ENCODE results near the gene MERTK.

MERTK gene

GRCh38 chr2:112004253-112004645, 105.8 kb downstream of the MERTK start:
- H3K27me3 ChIP-seq (ENCODE audit: low read depth), result no peaks in the 10 kb centered on the region
- H3K4me3 ChIP-seq, result no peak overlapping the region
- no peak for DNase-seq (ENCODE audit: low spot score in 2 of 2)
- no peaks in the 10 kb centered on the region for H3K36me3 ChIP-seq (replicated peaks)
- no peaks in the 10 kb centered on the region for H3K9me3 ChIP-seq
- in situ Hi-C loops (cut with MboI; ENCODE audit: low sequenced_read_pairs), result no loop called here
- no peaks in the 10 kb centered on the region for H3K4me1 ChIP-seq

- in situ Hi-C loops (cut with MboI; ENCODE audit: low sequenced_read_pairs), result no loop called here
- peaks cover 6% of the 10 kb centered on the region; the same call in 1 of the 2 replicates for H3K36me3 ChIP-seq (replicated peaks)
Measured at GRCh38 chr2:112005406-112006075, 107.1 kb downstream of the MERTK start.

GRCh38 chr2:112006076-112006410, 107.6 kb downstream of the MERTK start:
- H3K9me3 ChIP-seq, result no peaks in the 10 kb centered on the region
- H3K36me3 ChIP-seq (replicated peaks), result peaks cover 6% of the 10 kb centered on the region
- no peak for DNase-seq (ENCODE audit: low spot score in 2 of 2)
- no peak overlapping the region for H3K4me3 ChIP-seq
- in situ Hi-C loops (cut with MboI; ENCODE audit: low sequenced_read_pairs), result no loop called here
- H3K27me3 ChIP-seq (ENCODE audit: low read depth), result no peaks in the 10 kb centered on the region
- H3K4me1 ChIP-seq, result no peaks in the 10 kb centered on the region

More at GRCh38 chr2:112005406-112006075, 107.1 kb downstream of the MERTK start:
- Histone ChIP-seq H3K9me3 (no peaks in the 10 kb centered on the region), H3K27me3 (ENCODE audit: low read depth) (no peaks in the 10 kb centered on the region), H3K4me3 (no peak overlapping the region), H3K4me1 (no peaks in the 10 kb centered on the region)
- DNase-seq (ENCODE audit: low spot score in 2 of 2), result no peak

- in situ Hi-C loops (cut with MboI; ENCODE audit: low sequenced_read_pairs), result no loop called here
- no peak for DNase-seq (ENCODE audit: low spot score in 2 of 2)
- Histone ChIP-seq H3K4me3 (no peak overlapping the region), H3K9me3 (no peaks in the 10 kb centered on the region), H3K27me3 (ENCODE audit: low read depth) (no peaks in the 10 kb centered on the region), H3K4me1 (no peaks in the 10 kb centered on the region), H3K36me3 (replicated peaks) (peaks cover 6% of the 10 kb centered on the region)
Measured at GRCh38 chr2:112007493-112007892, 109.1 kb downstream of the MERTK start.

GRCh38 chr2:112008910-112009485, 110.6 kb downstream of the MERTK start:
- Histone ChIP-seq H3K27me3 (ENCODE audit: low read depth) (no peaks in the 10 kb centered on the region), H3K36me3 (replicated peaks) (peaks cover 6% of the 10 kb centered on the region), H3K4me1 (no peaks in the 10 kb centered on the region), H3K4me3 (no peak overlapping the region), H3K9me3 (no peaks in the 10 kb centered on the region)
- in situ Hi-C loops (cut with MboI; ENCODE audit: low sequenced_read_pairs), result no loop called here
- DNase-seq (ENCODE audit: low spot score in 2 of 2), result no peak

GRCh38 chr2:112010751-112011150, 112.3 kb downstream of the MERTK start:
- in situ Hi-C loops (cut with MboI; ENCODE audit: low sequenced_read_pairs), result no loop called here
- H3K9me3 ChIP-seq, result no peaks in the 10 kb centered on the region
- no peaks in the 10 kb centered on the region for H3K4me1 ChIP-seq
- peaks cover 6% of the 10 kb centered on the region for H3K36me3 ChIP-seq (replicated peaks)
- H3K4me3 ChIP-seq, result no peak overlapping the region
- H3K27me3 ChIP-seq (ENCODE audit: low read depth), result no peaks in the 10 kb centered on the region
- no peak for DNase-seq (ENCODE audit: low spot score in 2 of 2)

- Histone ChIP-seq H3K4me3 (no peak overlapping the region), H3K27me3 (ENCODE audit: low read depth) (no peaks in the 10 kb centered on the region), H3K36me3 (replicated peaks) (peaks cover 6% of the 10 kb centered on the region), H3K9me3 (no peaks in the 10 kb centered on the region), H3K4me1 (no peaks in the 10 kb centered on the region)
- in situ Hi-C loops (cut with MboI; ENCODE audit: low sequenced_read_pairs), result no loop called here
- no peak for DNase-seq (ENCODE audit: low spot score in 2 of 2)
Measured at GRCh38 chr2:112012556-112012955, 114.1 kb downstream of the MERTK start.

GRCh38 chr2:112018846-112019245, 120.4 kb downstream of the MERTK start:
- Histone ChIP-seq H3K4me1 (peaks cover 4% of the 10 kb centered on the region), H3K4me3 (no peak overlapping the region), H3K27me3 (ENCODE audit: low read depth) (no peaks in the 10 kb centered on the region), H3K9me3 (no peaks in the 10 kb centered on the region), H3K36me3 (replicated peaks) (no peaks in the 10 kb centered on the region; the same call in 1 of the 2 replicates)
- in situ Hi-C loops (cut with MboI; ENCODE audit: low sequenced_read_pairs), result no loop called here
- DNase-seq (ENCODE audit: low spot score in 2 of 2), result no peak

- Histone ChIP-seq H3K36me3 (replicated peaks) (no peaks in the 10 kb centered on the region; the same call in 1 of the 2 replicates), H3K4me3 (no peak overlapping the region), H3K9me3 (no peaks in the 10 kb centered on the region), H3K27me3 (ENCODE audit: low read depth) (no peaks in the 10 kb centered on the region), H3K4me1 (peaks cover 4% of the 10 kb centered on the region)
- DNase-seq (ENCODE audit: low spot score in 2 of 2), result peak in 1 of 2 experiments; percentile 21
- in situ Hi-C loops (cut with MboI; ENCODE audit: low sequenced_read_pairs), result no loop called here
Measured at GRCh38 chr2:112019569-112019982, 121.2 kb downstream of the MERTK start.

GRCh38 chr2:112020561-112020960, 122.2 kb downstream of the MERTK start:
- Histone ChIP-seq H3K4me3 (no peak overlapping the region), H3K36me3 (replicated peaks) (no peaks in the 10 kb centered on the region; the same call in 1 of the 2 replicates), H3K4me1 (peaks cover 4% of the 10 kb centered on the region), H3K9me3 (no peaks in the 10 kb centered on the region), H3K27me3 (ENCODE audit: low read depth) (no peaks in the 10 kb centered on the region)
- DNase-seq (ENCODE audit: low spot score in 2 of 2), result no peak
- in situ Hi-C loops (cut with MboI; ENCODE audit: low sequenced_read_pairs), result no loop called here

GRCh38 chr2:112021290-112021689, 122.9 kb downstream of the MERTK start:
- Histone ChIP-seq H3K4me3 (no peak overlapping the region), H3K9me3 (no peaks in the 10 kb centered on the region), H3K36me3 (replicated peaks) (no peaks in the 10 kb centered on the region; the same call in 1 of the 2 replicates), H3K27me3 (ENCODE audit: low read depth) (no peaks in the 10 kb centered on the region), H3K4me1 (peaks cover 8% of the 10 kb centered on the region)
- in situ Hi-C loops (cut with MboI; ENCODE audit: low sequenced_read_pairs), result no loop called here
- no peak for DNase-seq (ENCODE audit: low spot score in 2 of 2)

GRCh38 chr2:112021781-112022231, 123.4 kb downstream of the MERTK start:
- H3K9me3 ChIP-seq, result no peaks in the 10 kb centered on the region
- no peak overlapping the region for H3K4me3 ChIP-seq
- no peaks in the 10 kb centered on the region; the same call in 1 of the 2 replicates for H3K36me3 ChIP-seq (replicated peaks)
- DNase-seq (ENCODE audit: low spot score in 2 of 2), result no peak
- in situ Hi-C loops (cut with MboI; ENCODE audit: low sequenced_read_pairs), result no loop called here
- no peaks in the 10 kb centered on the region for H3K27me3 ChIP-seq (ENCODE audit: low read depth)
- H3K4me1 ChIP-seq, result peaks cover 12% of the 10 kb centered on the region

GRCh38 chr2:112023707-112024106, 125.3 kb downstream of the MERTK start:
- Histone ChIP-seq H3K9me3 (no peaks in the 10 kb centered on the region), H3K27me3 (ENCODE audit: low read depth) (no peaks in the 10 kb centered on the region), H3K4me3 (no peak overlapping the region), H3K36me3 (replicated peaks) (no peaks in the 10 kb centered on the region; the same call in 1 of the 2 replicates), H3K4me1 (peaks cover 12% of the 10 kb centered on the region)
- DNase-seq (ENCODE audit: low spot score in 2 of 2), result no peak
- in situ Hi-C loops (cut with MboI; ENCODE audit: low sequenced_read_pairs), result no loop called here

- Histone ChIP-seq H3K36me3 (replicated peaks) (no peaks in the 10 kb centered on the region; the same call in 1 of the 2 replicates), H3K4me1 (peaks cover 12% of the 10 kb centered on the region), H3K27me3 (ENCODE audit: low read depth) (no peaks in the 10 kb centered on the region), H3K9me3 (no peaks in the 10 kb centered on the region), H3K4me3 (no peak overlapping the region)
- in situ Hi-C loops (cut with MboI; ENCODE audit: low sequenced_read_pairs), result no loop called here
- no peak for DNase-seq (ENCODE audit: low spot score in 2 of 2)
Measured at GRCh38 chr2:112024231-112024630, 125.8 kb downstream of the MERTK start.
